GM10847 (cell line): Measurements from ENCODE around the gene STYXL1.

Experiments
- POLR2A ChIP-seq: IDR thresholded peaks from 2 replicates; pipeline ENCODE4 v1.6.1; 2011; ENCODE audit not compliant: insufficient read length; ENCODE audit errors: extremely low read depth

The STYXL1 gene

DNA sequence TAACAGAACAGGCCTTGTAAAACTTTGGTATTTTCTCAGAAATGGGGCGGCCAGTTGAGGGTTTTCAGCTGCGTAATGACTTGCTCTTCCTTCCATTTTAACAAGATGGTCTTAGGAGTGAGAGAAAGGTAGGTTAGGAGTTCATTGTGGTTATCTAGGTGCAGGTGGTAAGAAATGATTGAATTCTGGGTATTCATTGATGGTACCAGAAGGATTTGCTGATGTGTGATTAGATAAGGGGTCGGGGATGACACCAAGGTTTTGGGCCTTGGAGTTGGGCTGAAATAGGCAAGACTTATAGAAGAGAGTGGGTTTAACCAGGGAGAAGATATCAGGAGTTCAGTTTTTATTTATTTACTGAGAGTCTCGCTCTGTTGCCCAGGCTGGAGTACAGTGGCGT is 2.7 kb upstream of the STYXL1 start:
- no peak for TF ChIP-seq POLR2A

- no peak for TF ChIP-seq POLR2A
Measured at GRCh38 chr7:76049295-76049694, 1.5 kb upstream of the STYXL1 start.

DNA sequence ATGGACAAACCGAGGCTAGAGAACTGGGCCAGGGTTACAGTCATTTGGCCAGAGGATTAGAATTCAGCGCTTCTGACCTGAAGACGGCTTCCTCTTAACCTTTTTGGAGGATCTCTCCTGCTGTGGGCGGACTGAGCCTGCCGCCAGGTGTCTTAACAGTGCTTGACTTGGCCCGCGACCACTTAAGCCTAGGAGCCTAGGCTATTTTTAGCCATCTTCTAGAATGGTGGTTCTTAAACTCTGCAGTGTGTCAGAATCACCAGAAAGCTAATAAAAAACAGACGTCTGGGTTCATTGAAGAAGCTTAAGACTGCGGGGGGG is 828 bp upstream of the STYXL1 start:
- no peak for TF ChIP-seq POLR2A

- no peak for TF ChIP-seq POLR2A
Measured at GRCh38 chr7:76047305-76047810, 442 bp downstream of the STYXL1 start.

- no peak for TF ChIP-seq POLR2A
Measured at GRCh38 chr7:76044375-76044865, 3.4 kb downstream of the STYXL1 start.

GRCh38 chr7:76040126-76040525 is 7.7 kb downstream of the STYXL1 start:
- no peak for TF ChIP-seq POLR2A

DNA sequence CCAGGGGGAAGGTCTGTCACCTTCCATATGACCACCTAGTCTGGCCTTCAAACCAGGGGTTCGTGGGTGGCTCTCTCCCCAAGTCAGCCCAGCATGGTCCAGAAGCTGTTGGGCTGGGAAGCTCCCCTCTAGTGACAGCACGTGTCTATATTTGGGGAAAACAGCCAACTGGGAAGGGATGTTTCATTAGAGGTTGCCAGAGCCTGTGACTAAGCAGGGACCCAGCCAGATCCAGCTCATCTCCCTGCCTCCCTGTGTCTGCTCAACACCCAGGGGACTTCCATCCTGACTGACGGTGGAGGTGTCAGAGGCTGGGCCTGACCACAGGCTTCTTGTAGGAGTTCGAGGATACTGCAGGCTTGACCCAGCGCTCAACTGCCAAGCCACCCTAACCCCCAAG is 10.5 kb downstream of the STYXL1 start:
- TF ChIP-seq POLR2A, result no peak

GRCh38 chr7:76031964-76032363 is 15.8 kb downstream of the STYXL1 start:
- no peak for TF ChIP-seq POLR2A

DNA sequence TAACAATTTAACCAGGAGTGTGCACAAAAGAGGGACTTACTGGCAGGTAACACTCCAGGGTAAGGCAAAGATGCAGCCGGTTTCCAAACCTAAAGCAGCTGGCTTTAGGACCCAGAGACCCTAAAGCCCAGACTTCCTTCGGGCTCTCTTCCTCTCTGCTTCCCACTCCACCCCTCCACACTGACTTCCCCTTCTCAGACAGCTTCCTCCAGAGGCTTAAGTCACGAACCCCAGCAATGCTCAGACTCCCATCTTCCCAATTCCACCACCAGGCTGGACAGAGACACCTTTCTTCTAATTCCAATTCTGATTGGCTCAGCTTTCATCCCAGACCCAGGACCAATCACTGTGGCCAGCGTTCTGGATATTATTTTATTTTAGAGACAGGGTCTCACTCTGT is 24.8 kb downstream of the STYXL1 start:
- no peak for TF ChIP-seq POLR2A

DNA sequence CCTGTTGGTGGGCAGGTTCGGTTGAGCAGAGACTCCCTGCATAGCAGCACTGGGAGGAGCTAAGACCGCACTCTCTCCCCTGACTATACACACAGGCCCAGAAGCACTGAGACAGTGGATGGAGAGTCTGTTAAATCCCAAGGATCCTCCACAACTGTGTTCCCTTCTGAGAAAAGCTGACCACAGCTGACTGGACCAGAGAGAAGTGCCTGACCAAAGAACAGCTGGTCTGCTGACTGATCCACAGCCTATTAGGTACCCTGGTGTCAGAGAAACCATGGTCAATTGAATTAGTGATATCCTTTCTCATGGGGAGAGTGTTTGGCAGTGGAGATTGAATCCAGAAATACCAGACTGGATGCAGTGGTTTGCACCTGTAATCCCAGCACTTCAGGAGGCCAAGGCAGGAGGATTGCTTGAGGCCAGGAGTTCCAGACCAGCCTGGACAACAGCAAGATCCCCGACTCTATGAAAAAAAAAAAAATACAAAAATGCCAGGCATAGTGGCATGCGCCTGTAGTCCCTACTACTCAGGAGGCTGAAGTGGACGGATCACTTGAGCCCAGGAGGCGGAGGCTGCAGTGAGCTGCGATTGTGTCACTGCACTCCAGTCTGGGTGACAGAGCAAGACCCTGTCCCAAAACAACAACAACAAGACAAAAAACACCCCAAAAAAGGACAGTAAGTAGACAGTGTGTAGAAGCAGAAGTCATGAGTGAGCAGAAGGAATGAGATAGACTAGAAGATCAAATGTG is 25.6 kb downstream of the STYXL1 start:
- TF ChIP-seq POLR2A, result no peak

GRCh38 chr7:76020031-76020714 is 27.6 kb downstream of the STYXL1 start:
- no peak for TF ChIP-seq POLR2A

- no peak for TF ChIP-seq POLR2A
Measured at GRCh38 chr7:76016191-76016947, 31.4 kb downstream of the STYXL1 start.

DNA sequence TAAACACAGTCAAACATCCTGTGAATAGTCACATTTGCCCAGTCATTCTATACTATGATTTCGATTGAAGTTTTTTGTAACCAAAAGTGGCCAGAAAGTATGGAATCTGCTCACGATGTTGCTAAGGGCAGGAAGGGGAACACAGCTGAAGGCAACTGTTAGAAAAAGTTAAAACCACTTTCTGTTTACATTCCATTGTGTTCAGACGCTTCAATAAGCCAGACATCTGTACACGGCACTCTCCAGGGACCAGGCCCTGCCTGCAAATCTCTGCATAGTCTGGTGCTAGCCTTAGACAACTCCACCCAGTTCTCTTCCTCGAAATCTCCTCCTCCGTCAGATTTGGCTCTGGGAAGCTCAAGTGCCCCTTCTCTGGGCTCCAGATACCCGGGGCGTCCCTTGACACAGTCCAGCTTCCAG is 36.3 kb downstream of the STYXL1 start:
- TF ChIP-seq POLR2A, result no peak

DNA sequence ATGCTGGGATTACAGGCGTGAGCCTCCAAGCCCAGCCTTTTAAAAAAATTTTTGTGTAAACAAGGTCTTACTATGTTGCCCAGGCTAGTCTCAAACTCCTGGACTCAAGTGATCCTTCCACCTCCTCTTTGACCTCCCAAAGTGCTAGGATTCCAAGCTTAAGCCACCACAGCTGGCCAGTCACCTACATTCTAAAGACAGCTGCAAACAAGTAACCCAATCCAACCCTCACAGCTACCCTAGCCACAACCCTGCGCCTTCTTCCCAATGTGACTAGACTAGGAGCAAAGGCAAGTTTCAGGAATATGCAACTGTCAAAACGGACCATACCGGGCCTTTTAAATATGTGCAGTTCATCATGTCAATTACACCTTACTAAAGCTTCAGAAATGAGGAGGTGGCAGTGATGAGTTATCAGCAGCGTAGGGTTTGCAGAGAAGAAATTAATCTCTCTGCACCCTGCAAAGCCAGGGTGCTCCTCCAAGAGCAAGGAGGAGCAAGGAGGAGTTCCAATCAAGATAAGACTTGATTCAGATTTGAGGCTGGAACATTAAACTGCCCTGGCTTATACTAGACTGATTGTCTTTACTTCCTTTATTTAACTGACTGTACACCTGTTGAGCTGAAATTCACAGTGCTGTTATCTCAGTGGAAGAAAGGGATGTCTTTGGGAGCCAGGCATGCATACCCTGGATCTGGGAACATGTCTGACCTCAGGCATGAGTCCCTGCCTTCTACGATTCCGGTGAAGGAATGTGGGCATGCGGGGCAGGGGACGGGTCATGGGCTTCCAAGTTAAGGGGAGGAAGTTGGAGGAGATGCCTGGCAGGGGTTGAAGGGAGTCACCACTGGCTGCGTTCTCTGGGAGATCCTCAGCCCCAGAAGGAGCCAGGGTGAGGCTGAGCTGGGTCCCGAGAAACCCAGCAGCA is 37.9 kb downstream of the STYXL1 start:
- TF ChIP-seq POLR2A, result no peak

GRCh38 chr7:76008156-76008687 is 39.6 kb downstream of the STYXL1 start:
- no peak for TF ChIP-seq POLR2A

- no peak for TF ChIP-seq POLR2A
Measured at GRCh38 chr7:76003351-76003750, 44.4 kb downstream of the STYXL1 start.
